H9 (cell line): Measurements from ENCODE around the gene HABP4. TPM values are rescaled to one million over a fixed set of nuclear protein-coding genes. Genes with fewer than 3 reads are reported as not detected.

Experiments
- DNase-seq: peaks from one replicate; pipeline ENCODE4 v3.0.0-alpha.2; 2017
- H2AFZ ChIP-seq: one replicate; pipeline ENCODE4 v1.6.1; 2013; ENCODE audit warnings: mild to moderate bottlenecking, low read length, control low read depth, moderate library complexity
- H2AK5ac ChIP-seq: 2 replicates; pipeline ENCODE4 v1.6.1; 2013; ENCODE audit warnings: low read length, control low read depth, mixed read lengths; ENCODE audit not compliant: insufficient read length
- H2BK120ac ChIP-seq: one replicate; pipeline ENCODE4 v1.6.1; 2013; ENCODE audit warnings: low read depth, mild to moderate bottlenecking, low read length, control low read depth, inconsistent platforms; ENCODE audit not compliant: poor library complexity, severe bottlenecking
- H2BK12ac ChIP-seq: 2 replicates; pipeline ENCODE4 v1.6.1; 2013; ENCODE audit warnings: low read length, control low read depth, mixed read lengths, low read depth; ENCODE audit not compliant: insufficient read length
- H2BK15ac ChIP-seq: 2 replicates; pipeline ENCODE4 v1.6.1; 2013; ENCODE audit warnings: low read depth, low read length, control low read depth
- H2BK20ac ChIP-seq: one replicate; pipeline ENCODE4 v1.6.1; 2013; ENCODE audit warnings: low read depth, mild to moderate bottlenecking, low read length, control low read depth, inconsistent platforms; ENCODE audit not compliant: poor library complexity, severe bottlenecking
- H2BK5ac ChIP-seq: 2 replicates; pipeline ENCODE4 v1.6.1; 2013; ENCODE audit warnings: low read length, control low read depth, mixed read lengths; ENCODE audit not compliant: insufficient read length
- H3K14ac ChIP-seq: 2 replicates; pipeline ENCODE4 v1.6.1; 2013; ENCODE audit warnings: low read length, control low read depth; ENCODE audit not compliant: insufficient read depth
- H3K18ac ChIP-seq: 2 replicates; pipeline ENCODE4 v1.6.1; 2013; ENCODE audit warnings: low read depth, mild to moderate bottlenecking, mixed read lengths, low read length, control low read depth; ENCODE audit not compliant: insufficient read length
- H3K23ac ChIP-seq: 2 replicates; pipeline ENCODE4 v1.6.1; 2013; ENCODE audit warnings: low read length, control low read depth, mixed read lengths, low read depth; ENCODE audit not compliant: insufficient read length
- H3K23me2 ChIP-seq: 2 replicates; pipeline ENCODE4 v1.6.1; 2013; ENCODE audit warnings: low read depth, mild to moderate bottlenecking, mixed read lengths, low read length, control low read depth; ENCODE audit not compliant: insufficient read length, poor library complexity, severe bottlenecking
- H3K27ac ChIP-seq: 2 replicates; pipeline ENCODE4 v1.5.1; 2013; ENCODE audit warnings: low read length, control low read depth, mixed read lengths, low read depth; ENCODE audit not compliant: insufficient read length
- H3K27me3 ChIP-seq: 2 replicates; pipeline ENCODE4 v1.6.1; 2013; ENCODE audit warnings: low read length, control low read depth, inconsistent platforms; ENCODE audit not compliant: insufficient read depth
- H3K4ac ChIP-seq: 2 replicates; pipeline ENCODE4 v1.6.1; 2013; ENCODE audit warnings: low read depth, mild to moderate bottlenecking, control low read depth, inconsistent platforms, low read length, moderate library complexity
- H3K4me1 ChIP-seq: 2 replicates; pipeline ENCODE4 v1.6.1; 2013; ENCODE audit warnings: low read length, control low read depth, inconsistent platforms; ENCODE audit not compliant: insufficient read depth
- H3K4me2 ChIP-seq: 2 replicates; pipeline ENCODE4 v1.6.1; 2013; ENCODE audit warnings: low read length, control low read depth, mixed read lengths; ENCODE audit not compliant: insufficient read length, insufficient read depth
- H3K56ac ChIP-seq: 2 replicates; pipeline ENCODE4 v1.6.1; 2013; ENCODE audit warnings: low read depth, mild to moderate bottlenecking, mixed read lengths, low read length, control low read depth; ENCODE audit not compliant: insufficient read length
- H3K79me1 ChIP-seq: 2 replicates; pipeline ENCODE4 v1.6.1; 2013; ENCODE audit warnings: low read depth, mild to moderate bottlenecking, moderate library complexity, low read length, control low read depth, inconsistent platforms; ENCODE audit not compliant: insufficient read depth, poor library complexity, severe bottlenecking
- H3K79me2 ChIP-seq: 2 replicates; pipeline ENCODE4 v1.6.1; 2013; ENCODE audit warnings: low read length, control low read depth, inconsistent platforms; ENCODE audit not compliant: insufficient read depth
- H3K9ac ChIP-seq: 2 replicates; pipeline ENCODE4 v1.6.1; 2013; ENCODE audit warnings: low read length, control low read depth, mixed read lengths; ENCODE audit not compliant: insufficient read length; ENCODE audit errors: extremely low read depth
- H3K9me3 ChIP-seq: one replicate; pipeline ENCODE4 v1.6.1; 2013; ENCODE audit warnings: low read depth, low read length, inconsistent platforms; ENCODE audit not compliant: control insufficient read depth
- H3T11ph ChIP-seq: one replicate; pipeline ENCODE4 v1.6.1; 2013; ENCODE audit warnings: mild to moderate bottlenecking, low read length, control low read depth, inconsistent platforms
- H4K20me1 ChIP-seq: one replicate; pipeline ENCODE4 v1.6.1; 2013; ENCODE audit not compliant: control insufficient read depth, insufficient read length, insufficient read depth
- H4K5ac ChIP-seq: 2 replicates; pipeline ENCODE4 v1.6.1; 2013; ENCODE audit warnings: low read depth, mild to moderate bottlenecking, mixed read lengths, low read length, control low read depth; ENCODE audit not compliant: insufficient read length
- H4K8ac ChIP-seq: replicated peaks from 2 replicates; pipeline ENCODE4 v1.6.1; 2013; ENCODE audit warnings: low read length, control low read depth, mixed read lengths, low read depth; ENCODE audit not compliant: insufficient read length
- H4K91ac ChIP-seq: 2 replicates; pipeline ENCODE4 v1.6.1; 2013; ENCODE audit warnings: low read depth, mild to moderate bottlenecking, moderate library complexity, mixed read lengths, low read length, control low read depth; ENCODE audit not compliant: insufficient read length
- H3K27ac Mint-ChIP-seq, 3 experiments: 2 replicates in 2 of 3; 3 replicates in 1 of 3; pipeline ENCODE4 v1.8.0; 2020 to 2021; ENCODE audit warnings: mixed read lengths in 3 of 3, mild to moderate bottlenecking in 1 of 3, moderate library complexity in 1 of 3
- H3K27me3 Mint-ChIP-seq: 2 replicates; pipeline ENCODE4 v1.8.0; 2021; ENCODE audit warnings: low read depth, mild to moderate bottlenecking, moderate library complexity, mixed read lengths
- H3K36me3 Mint-ChIP-seq, 3 experiments: 2 replicates in 2 of 3; 3 replicates in 1 of 3; pipeline ENCODE4 v1.8.0; 2020 to 2021; ENCODE audit warnings: low read depth in 3 of 3, mixed read lengths in 3 of 3; ENCODE audit not compliant: insufficient read depth in 1 of 3
- H3K4me1 Mint-ChIP-seq, 2 experiments: 2 replicates each; pipeline ENCODE4 v1.8.0; 2020; ENCODE audit warnings: mixed read lengths in 2 of 2
- H3K4me3 Mint-ChIP-seq, 2 experiments: 2 replicates in 1 of 2; 3 replicates in 1 of 2; pipeline ENCODE4 v1.8.0; 2020 to 2021; ENCODE audit warnings: mild to moderate bottlenecking in 2 of 2, mixed read lengths in 2 of 2, moderate library complexity in 1 of 2
- H3K9me3 Mint-ChIP-seq, 2 experiments: 2 replicates in 1 of 2; 3 replicates in 1 of 2; pipeline ENCODE4 v1.8.0; 2020; ENCODE audit warnings: mild to moderate bottlenecking in 2 of 2, mixed read lengths in 2 of 2, moderate library complexity in 1 of 2
- CTCF ChIP-seq: fragments of 200-600 bp; sonication (generic); conservative IDR thresholded peaks from 3 replicates; pipeline ENCODE4 v1.8.0; 2021; ENCODE audit warnings: antibody characterized with exemption, mild to moderate bottlenecking
- WGBS: extraction: QIAGEN DNeasy Blood & Tissue Kit; methylation state at CpG from one replicate; pipeline ENCODE4 v1.1.7; 2013; ENCODE audit warnings: missing lambda C conversion rate, low lambda C conversion rate, mixed read lengths; ENCODE audit not compliant: insufficient read length; ENCODE audit errors: extremely low coverage; 5-methylcytosine and 5-hydroxymethylcytosine counted together
- total RNA-seq: library from RNA; stranded (reverse); gene quantifications from 2 replicates; pipeline ENCODE4 v1.2.1, GENCODE V29; 2021

HABP4 gene
- total RNA-seq, 1 experiment from 2014 or later, result 7.5 TPM

DNA sequence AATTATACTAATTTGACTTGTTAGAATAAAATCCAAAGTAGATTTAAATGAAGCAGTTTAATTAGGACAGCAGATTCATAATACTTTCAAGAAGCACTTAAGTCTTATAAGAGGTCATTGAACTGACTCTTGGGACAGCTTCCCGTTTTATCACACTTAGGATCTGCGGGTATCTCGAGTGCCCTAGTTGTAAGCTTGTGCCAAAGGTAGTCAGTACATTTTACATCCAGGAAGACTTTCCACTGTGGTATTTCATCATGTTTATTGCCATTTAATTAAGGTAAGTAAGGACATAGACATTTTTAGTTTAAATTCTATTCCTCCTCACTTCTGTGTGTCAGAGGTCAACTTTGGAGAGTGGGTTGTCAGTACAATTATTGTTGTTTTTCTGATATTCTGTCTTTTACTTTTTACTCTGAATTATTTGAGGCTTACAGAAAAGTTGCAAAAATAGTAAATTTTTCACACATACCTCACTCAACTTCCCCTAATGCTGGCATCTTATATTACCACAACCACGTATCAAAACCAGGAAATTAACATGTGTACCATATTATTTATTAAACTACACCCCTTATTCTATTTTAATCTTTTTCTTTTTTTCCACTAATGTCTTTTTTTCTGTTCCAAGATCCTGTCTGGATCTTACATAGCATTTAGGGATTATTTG is 24.3 kb upstream of the HABP4 start:
- Histone ChIP-seq H3K23me2 (no peaks in the 10 kb centered on the region), H3K4me2 (no peak overlapping the region), H3T11ph (no peak overlapping the region), H3K56ac (no peak overlapping the region), H2BK20ac (no peak overlapping the region), H3K79me1 (no peaks in the 10 kb centered on the region), H2BK12ac (no peak overlapping the region), H3K4me1 (no peaks in the 10 kb centered on the region; the same call in 1 of the 2 replicates), H2BK5ac (no peak overlapping the region), H3K79me2 (no peaks in the 10 kb centered on the region), H3K23ac (no peak overlapping the region), H2AFZ (no peak overlapping the region), H3K27ac (no peak overlapping the region), H2AK5ac (no peak overlapping the region), H4K8ac (no peak overlapping the region), H4K5ac (no peak overlapping the region), H3K9me3 (no peaks in the 10 kb centered on the region), H3K14ac (no peak overlapping the region), H3K4ac (no peak overlapping the region), H3K27me3 (no peaks in the 10 kb centered on the region), H3K9ac (no peak overlapping the region), H2BK120ac (no peak overlapping the region), H4K20me1 (no peaks in the 10 kb centered on the region), H3K18ac (no peak overlapping the region), H2BK15ac (no peak overlapping the region), H4K91ac (no peak overlapping the region)
- no peaks in the 10 kb centered on the region for H3K36me3 Mint-ChIP-seq
- H3K27me3 Mint-ChIP-seq, result no peaks in the 10 kb centered on the region
- no peak for TF ChIP-seq CTCF
- no peaks in the 10 kb centered on the region for H3K9me3 Mint-ChIP-seq
- no peak overlapping the region for H3K27ac Mint-ChIP-seq
- H3K4me1 Mint-ChIP-seq, result peaks cover 14 to 16% of the 10 kb centered on the region in 2 experiments
- H3K4me3 Mint-ChIP-seq, result no peak overlapping the region
- WGBS, result 100% methylated on average over 1 of the region's 4 CpGs
- DNase-seq, result no peak
